GM18502 (cell line): Measurements from ENCODE around the gene B9D2.

ENCODE experiments used
- ATAC-seq: cut with Tn5 transposase; IDR thresholded peaks from one replicate; pipeline ENCODE4 v1.9.1; 2021; ENCODE audit warnings: mild to moderate bottlenecking; ENCODE audit not compliant: unreplicated experiment, poor library complexity

Gene B9D2

GRCh38 chr19:41318696-41319499, 45.1 kb downstream of the B9D2 start:
- no peak for ATAC-seq

- no peak for ATAC-seq
These were observed 47.5 kb downstream of the B9D2 start for GRCh38 chr19:41316306-41316920.

GRCh38 chr19:41311613-41312012, 52.3 kb downstream of the B9D2 start:
- ATAC-seq: no peak

- no peak for ATAC-seq
These were observed 52.9 kb downstream of the B9D2 start for GRCh38 chr19:41311072-41311471.

- peak; percentile 72 for ATAC-seq
These were observed 53.7 kb downstream of the B9D2 start, which contains the start of gene CCDC97 for GRCh38 chr19:41310033-41310831. Gene CCDC97 (plus strand): TSS chr19:41310172. CDS start chr19:41310311, 139 bp downstream.

GRCh38 chr19:41309180-41310032, 54.5 kb downstream of the B9D2 start:
- ATAC-seq: no peak

- no peak for ATAC-seq
These were observed 55.3 kb downstream of the B9D2 start for GRCh38 chr19:41308450-41309179.

GRCh38 chr19:41307954-41308449, 55.9 kb downstream of the B9D2 start:
- ATAC-seq: no peak

- no peak for ATAC-seq
These were observed 56.7 kb downstream of the B9D2 start for GRCh38 chr19:41307090-41307875.

- ATAC-seq: no peak
These were observed 57.8 kb downstream of the B9D2 start for GRCh38 chr19:41305927-41306793.

- ATAC-seq: no peak
These were observed 59.1 kb downstream of the B9D2 start for GRCh38 chr19:41304706-41305483.
